GM12873 (cell line): Measurements from ENCODE around the gene SLC12A8.

Experiments
- TF ChIP-seq, protein P1 (sequence below): IDR thresholded peaks from 2 replicates; pipeline ENCODE4 v1.5.1; 2012; ENCODE audit warnings: low read depth, mild to moderate bottlenecking, moderate library complexity, low read length, control low read depth; ENCODE audit not compliant: insufficient read depth; ENCODE audit errors: missing control alignments

Gene SLC12A8

DNA sequence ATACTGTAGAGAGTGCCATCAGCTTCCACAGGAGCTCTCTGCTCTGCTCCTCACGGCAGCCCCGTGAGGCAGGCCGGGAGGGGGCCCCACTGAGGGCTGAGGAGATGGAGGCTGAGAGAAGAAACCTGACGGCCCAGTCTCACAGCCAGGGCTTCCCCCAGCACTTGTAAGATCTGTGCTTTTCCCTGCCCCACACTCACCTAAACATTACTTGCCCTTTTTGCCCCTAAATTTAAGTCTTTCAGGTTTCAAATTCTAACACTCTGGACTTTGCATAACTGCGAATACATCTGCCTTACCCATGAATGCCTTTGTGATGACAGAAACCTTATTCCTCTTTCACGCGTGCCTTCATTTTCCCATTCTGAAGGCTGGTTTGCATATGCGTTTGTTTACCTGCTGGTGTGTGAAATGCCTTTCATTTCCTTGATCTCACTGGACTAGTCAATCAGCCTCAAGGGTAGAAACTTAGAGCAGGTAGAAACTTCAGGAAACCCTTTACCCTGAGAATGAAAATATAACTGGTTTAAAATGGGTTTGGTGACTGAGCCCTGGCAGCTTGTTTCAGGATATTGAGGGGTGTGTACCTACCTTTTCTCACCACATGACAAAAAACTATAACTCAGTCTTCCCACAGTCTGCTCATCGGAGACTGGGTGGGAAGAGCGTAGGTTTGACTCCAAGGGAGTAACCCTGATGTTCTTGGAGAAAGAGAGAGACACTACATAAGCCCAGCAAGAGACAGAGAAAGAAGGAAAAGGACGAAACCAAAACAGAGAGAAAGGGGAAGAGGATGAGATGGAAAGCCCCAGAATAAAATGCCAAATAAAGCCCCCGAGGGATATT, 20.1 kb downstream of the SLC12A8 start:
- TF ChIP-seq, protein P1, sequence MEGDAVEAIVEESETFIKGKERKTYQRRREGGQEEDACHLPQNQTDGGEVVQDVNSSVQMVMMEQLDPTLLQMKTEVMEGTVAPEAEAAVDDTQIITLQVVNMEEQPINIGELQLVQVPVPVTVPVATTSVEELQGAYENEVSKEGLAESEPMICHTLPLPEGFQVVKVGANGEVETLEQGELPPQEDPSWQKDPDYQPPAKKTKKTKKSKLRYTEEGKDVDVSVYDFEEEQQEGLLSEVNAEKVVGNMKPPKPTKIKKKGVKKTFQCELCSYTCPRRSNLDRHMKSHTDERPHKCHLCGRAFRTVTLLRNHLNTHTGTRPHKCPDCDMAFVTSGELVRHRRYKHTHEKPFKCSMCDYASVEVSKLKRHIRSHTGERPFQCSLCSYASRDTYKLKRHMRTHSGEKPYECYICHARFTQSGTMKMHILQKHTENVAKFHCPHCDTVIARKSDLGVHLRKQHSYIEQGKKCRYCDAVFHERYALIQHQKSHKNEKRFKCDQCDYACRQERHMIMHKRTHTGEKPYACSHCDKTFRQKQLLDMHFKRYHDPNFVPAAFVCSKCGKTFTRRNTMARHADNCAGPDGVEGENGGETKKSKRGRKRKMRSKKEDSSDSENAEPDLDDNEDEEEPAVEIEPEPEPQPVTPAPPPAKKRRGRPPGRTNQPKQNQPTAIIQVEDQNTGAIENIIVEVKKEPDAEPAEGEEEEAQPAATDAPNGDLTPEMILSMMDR: peak; percentile 60

- TF ChIP-seq, protein P1: no peak
These were observed 20.8 kb downstream of the SLC12A8 start for GRCh38 chr3:125191730-125192129.

GRCh38 chr3:125191256-125191655, 21.3 kb downstream of the SLC12A8 start:
- TF ChIP-seq, protein P1: no peak

- TF ChIP-seq, protein P1: no peak
These were observed 21.8 kb downstream of the SLC12A8 start for GRCh38 chr3:125190786-125191185.

- TF ChIP-seq, protein P1: no peak
These were observed 23.0 kb downstream of the SLC12A8 start for GRCh38 chr3:125189378-125190165.

- TF ChIP-seq, protein P1: no peak
These were observed 23.6 kb downstream of the SLC12A8 start for GRCh38 chr3:125188955-125189354.

DNA sequence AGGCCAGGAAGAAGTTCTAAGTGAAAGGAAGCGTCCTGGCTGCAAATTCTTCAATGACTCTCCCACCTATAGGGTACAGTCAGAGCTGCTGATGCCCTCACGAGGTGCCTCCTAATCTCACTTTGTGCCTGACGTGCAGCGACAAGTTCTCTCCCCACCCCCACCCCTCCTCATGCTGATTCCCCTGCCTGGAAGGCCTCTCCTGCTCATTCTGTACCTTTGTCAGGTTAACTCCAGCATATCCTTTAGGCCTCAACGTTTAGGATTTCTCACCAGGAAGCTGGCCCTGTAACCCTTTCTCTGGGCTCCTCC, 25.0 kb downstream of the SLC12A8 start:
- TF ChIP-seq, protein P1: no peak
